HepG2 (cell line): ENCODE data around the gene NOBOX.

Experiments used
- ATF1 ChIP-seq: IDR thresholded peaks from 2 replicates; pipeline ENCODE4 v1.6.1; 2016; ENCODE audit warnings: mild to moderate bottlenecking, control low read depth
- CEBPB ChIP-seq: IDR thresholded peaks from 2 replicates; pipeline ENCODE4 v1.6.1; 2011; ENCODE audit warnings: low read depth, low read length, improper control_type of control experiment, borderline replicate concordance
- CTCF ChIP-seq: sonication (generic); formaldehyde crosslinking; IDR thresholded peaks from 2 replicates; pipeline ENCODE4 v1.5.0; 2020; ENCODE audit warnings: mild to moderate bottlenecking, missing genetic modification reagents, moderate library complexity
- MAX ChIP-seq: IDR thresholded peaks from 2 replicates; pipeline ENCODE4 v1.6.1; 2012; ENCODE audit warnings: inconsistent platforms
- PBX3 ChIP-seq: sonication (generic); formaldehyde crosslinking; IDR thresholded peaks from 2 replicates; pipeline ENCODE4 v1.8.1; 2023; ENCODE audit warnings: missing genetic modification reagents, inconsistent platforms, borderline replicate concordance
- POLR2AphosphoS5 ChIP-seq: IDR thresholded peaks from 2 replicates; pipeline ENCODE4 v1.6.1; 2012; ENCODE audit warnings: low read depth, low read length
- TOPORS ChIP-seq: sonication (generic); formaldehyde crosslinking; IDR thresholded peaks from 2 replicates; pipeline ENCODE4 v1.8.0; 2023; ENCODE audit warnings: mild to moderate bottlenecking, missing genetic modification reagents
- ZFYVE20 ChIP-seq: sonication (generic); formaldehyde crosslinking; IDR thresholded peaks from 2 replicates; pipeline ENCODE4 v1.8.0; 2023; ENCODE audit warnings: low read depth, mild to moderate bottlenecking, moderate library complexity, missing genetic modification reagents, borderline replicate concordance
- ZNF224 ChIP-seq: sonication (generic); formaldehyde crosslinking; IDR thresholded peaks from 2 replicates; pipeline ENCODE4 v1.5.0; 2020; ENCODE audit warnings: mild to moderate bottlenecking, missing genetic modification reagents
- ZNF362 ChIP-seq: sonication (generic); formaldehyde crosslinking; IDR thresholded peaks from 2 replicates; pipeline ENCODE4 v1.4.0; 2020; ENCODE audit warnings: missing genetic modification reagents, mild to moderate bottlenecking, borderline replicate concordance
- ZNF691 ChIP-seq: sonication (generic); formaldehyde crosslinking; IDR thresholded peaks from 2 replicates; pipeline ENCODE4 v1.4.0; 2020; ENCODE audit warnings: missing genetic modification reagents, low read depth, mild to moderate bottlenecking, borderline replicate concordance

GRCh38 chr7:144414815-144415214 lies 11.3 kb upstream of the NOBOX start:
- TF ChIP-seq ZNF362 (CRISPR knock-in tag) (no peak), ZNF224 (no peak), POLR2AphosphoS5 (no peak), ZNF691 (CRISPR knock-in tag) (no peak), ATF1 (no peak), PBX3 (CRISPR knock-in tag) (no peak), TOPORS (CRISPR knock-in tag) (no peak), ZFYVE20 (no peak), CEBPB (peak; percentile 36; the same call in 1 of the 2 replicates), MAX (no peak), CTCF (CRISPR knock-in tag) (no peak)
